ENCODE data around the gene FAM193B.
"Not testable (repeated sequence)": the region's sequence is repeated elsewhere in the genome, so short reads cannot be mapped to it uniquely, and the experiment has no call there.

Gene FAM193B

GRCh38 chr5:177548495-177548894, 5.9 kb downstream of the FAM193B start:
- no peak for DNase-seq (ENCODE audit: insufficient read length)
- no peak for FAIRE-seq
- TF ChIP-seq TAF1 (IDR thresholded peaks at IDR 0.05; ENCODE audit: borderline replicate concordance, low read depth, low read length) (no peak), POLR2AphosphoS5 (IDR thresholded peaks at IDR 0.05; ENCODE audit: low read depth, low read length) (no peak), POLR2A (IDR thresholded peaks at IDR 0.05; ENCODE audit: low read depth, low read length) (no peak)

- TF ChIP-seq POLR2A (IDR thresholded peaks at IDR 0.05; ENCODE audit: low read depth, low read length): no peak
- no peak for TF ChIP-seq POLR2AphosphoS5 (IDR thresholded peaks at IDR 0.05; ENCODE audit: low read depth, low read length)
- no peak for TF ChIP-seq TAF1 (IDR thresholded peaks at IDR 0.05; ENCODE audit: borderline replicate concordance, low read depth, low read length)
- no peak for DNase-seq (ENCODE audit: insufficient read length)
- no peak for FAIRE-seq
Measured at GRCh38 chr5:177547736-177548135, 6.6 kb downstream of the FAM193B start.

GRCh38 chr5:177546258-177546741, 8.1 kb downstream of the FAM193B start:
- FAIRE-seq (no peak), DNase-seq (ENCODE audit: insufficient read length) (no peak)
- TF ChIP-seq TAF1 (IDR thresholded peaks at IDR 0.05; ENCODE audit: borderline replicate concordance, low read depth, low read length): no peak
- TF ChIP-seq POLR2A (IDR thresholded peaks at IDR 0.05; ENCODE audit: low read depth, low read length): no peak
- TF ChIP-seq POLR2AphosphoS5 (IDR thresholded peaks at IDR 0.05; ENCODE audit: low read depth, low read length): no peak

GRCh38 chr5:177545487-177546257, 8.7 kb downstream of the FAM193B start:
- no peak for TF ChIP-seq POLR2A (IDR thresholded peaks at IDR 0.05; ENCODE audit: low read depth, low read length)
- no peak for TF ChIP-seq POLR2AphosphoS5 (IDR thresholded peaks at IDR 0.05; ENCODE audit: low read depth, low read length)
- FAIRE-seq (no peak), DNase-seq (ENCODE audit: insufficient read length) (no peak)

- FAIRE-seq (no peak), DNase-seq (ENCODE audit: insufficient read length) (no peak)
- no peak for TF ChIP-seq POLR2A (IDR thresholded peaks at IDR 0.05; ENCODE audit: low read depth, low read length)
- TF ChIP-seq POLR2AphosphoS5 (IDR thresholded peaks at IDR 0.05; ENCODE audit: low read depth, low read length): no peak
- no peak for TF ChIP-seq TAF1 (IDR thresholded peaks at IDR 0.05; ENCODE audit: borderline replicate concordance, low read depth, low read length)
Measured at GRCh38 chr5:177542816-177543465, 11.4 kb downstream of the FAM193B start.

- TF ChIP-seq POLR2A (IDR thresholded peaks at IDR 0.05; ENCODE audit: low read depth, low read length): no peak
- no peak for TF ChIP-seq TAF1 (IDR thresholded peaks at IDR 0.05; ENCODE audit: borderline replicate concordance, low read depth, low read length)
- no peak for TF ChIP-seq POLR2AphosphoS5 (IDR thresholded peaks at IDR 0.05; ENCODE audit: low read depth, low read length)
- no peak for FAIRE-seq
- no peak for DNase-seq (ENCODE audit: insufficient read length)
Measured at GRCh38 chr5:177540438-177540837, 13.9 kb downstream of the FAM193B start.

- FAIRE-seq (no peak), DNase-seq (ENCODE audit: insufficient read length) (no peak)
Measured at GRCh38 chr5:177539411-177539810, 15.0 kb downstream of the FAM193B start.

GRCh38 chr5:177538876-177539275, 15.5 kb downstream of the FAM193B start:
- DNase-seq (ENCODE audit: insufficient read length): no peak
- TF ChIP-seq POLR2A (IDR thresholded peaks at IDR 0.05; ENCODE audit: low read depth, low read length): no peak
- no peak for TF ChIP-seq POLR2AphosphoS5 (IDR thresholded peaks at IDR 0.05; ENCODE audit: low read depth, low read length)
- TF ChIP-seq TAF1 (IDR thresholded peaks at IDR 0.05; ENCODE audit: borderline replicate concordance, low read depth, low read length): no peak

More at GRCh38 chr5:177539411-177539810, 15.0 kb downstream of the FAM193B start:
- no peak for TF ChIP-seq POLR2A (IDR thresholded peaks at IDR 0.05; ENCODE audit: low read depth, low read length)
- TF ChIP-seq POLR2AphosphoS5 (IDR thresholded peaks at IDR 0.05; ENCODE audit: low read depth, low read length): no peak

GRCh38 chr5:177537389-177538361, 16.7 kb downstream of the FAM193B start:
- no peak for TF ChIP-seq POLR2A (IDR thresholded peaks at IDR 0.05; ENCODE audit: low read depth, low read length)
- DNase-seq (ENCODE audit: insufficient read length) (no peak), FAIRE-seq (no peak)

More at GRCh38 chr5:177538876-177539275, 15.5 kb downstream of the FAM193B start:
- no peak for FAIRE-seq

- no peak for FAIRE-seq
- no peak for TF ChIP-seq TAF1 (IDR thresholded peaks at IDR 0.05; ENCODE audit: borderline replicate concordance, low read depth, low read length)
- TF ChIP-seq POLR2AphosphoS5 (IDR thresholded peaks at IDR 0.05; ENCODE audit: low read depth, low read length): no peak
- no peak for TF ChIP-seq POLR2A (IDR thresholded peaks at IDR 0.05; ENCODE audit: low read depth, low read length)
Measured at GRCh38 chr5:177536386-177536785, 18.0 kb downstream of the FAM193B start.

GRCh38 chr5:177535125-177535524, 19.2 kb downstream of the FAM193B start:
- DNase-seq (ENCODE audit: insufficient read length): no peak
- no peak for TF ChIP-seq POLR2A (IDR thresholded peaks at IDR 0.05; ENCODE audit: low read depth, low read length)
- TF ChIP-seq POLR2AphosphoS5 (IDR thresholded peaks at IDR 0.05; ENCODE audit: low read depth, low read length): no peak
- TF ChIP-seq TAF1 (IDR thresholded peaks at IDR 0.05; ENCODE audit: borderline replicate concordance, low read depth, low read length): no peak
- FAIRE-seq: no peak

More at GRCh38 chr5:177536386-177536785, 18.0 kb downstream of the FAM193B start:
- no peak for DNase-seq (ENCODE audit: insufficient read length)

- DNase-seq (ENCODE audit: insufficient read length); FAIRE-seq: not testable (repeated sequence)
Measured at GRCh38 chr5:177534433-177534832, 19.9 kb downstream of the FAM193B start.
